Activated naive CD8-positive, alpha-beta T cell (primary cell): ENCODE data around the gene TLR8.

Experiments used
- H3K27ac Mint-ChIP-seq: one replicate; pipeline ENCODE4 v1.8.0; 2021; ENCODE audit warnings: mixed read lengths
- H3K27me3 Mint-ChIP-seq: one replicate; pipeline ENCODE4 v1.8.0; 2021; ENCODE audit warnings: mixed read lengths
- H3K36me3 Mint-ChIP-seq: one replicate; pipeline ENCODE4 v1.8.0; 2021; ENCODE audit warnings: mixed read lengths
- H3K4me1 Mint-ChIP-seq: one replicate; pipeline ENCODE4 v1.8.0; 2021; ENCODE audit warnings: low read depth, mixed read lengths
- H3K4me3 Mint-ChIP-seq: one replicate; pipeline ENCODE4 v1.8.0; 2021; ENCODE audit warnings: mild to moderate bottlenecking, mixed read lengths
- H3K9me3 Mint-ChIP-seq: one replicate; pipeline ENCODE4 v1.8.0; 2021; ENCODE audit warnings: low read depth, mixed read lengths

Gene TLR8

GRCh38 chrX:12947545-12948235 lies 41.3 kb downstream of the TLR8 start:
- Mint-ChIP-seq H3K4me1 (peaks cover 62% of the 10 kb centered on the region), H3K4me3 (peak overlapping the region; percentile 56), H3K36me3 (no peaks in the 10 kb centered on the region)

GRCh38 chrX:12948495-12948894 lies 42.1 kb downstream of the TLR8 start:
- H3K9me3 Mint-ChIP-seq, result no peaks in the 10 kb centered on the region
- no peaks in the 10 kb centered on the region for H3K27me3 Mint-ChIP-seq
- H3K27ac Mint-ChIP-seq, result peak overlapping the region; percentile 96
- H3K4me3 Mint-ChIP-seq, result peak overlapping the region; percentile 23
- H3K36me3 Mint-ChIP-seq, result no peaks in the 10 kb centered on the region
- peaks cover 70% of the 10 kb centered on the region for H3K4me1 Mint-ChIP-seq

More at GRCh38 chrX:12947545-12948235, 41.3 kb downstream of the TLR8 start:
- H3K27ac Mint-ChIP-seq, result peak overlapping the region; percentile 96
- no peaks in the 10 kb centered on the region for H3K9me3 Mint-ChIP-seq
- no peaks in the 10 kb centered on the region for H3K27me3 Mint-ChIP-seq

GRCh38 chrX:12949205-12949926 lies 42.9 kb downstream of the TLR8 start:
- H3K27me3 Mint-ChIP-seq, result no peaks in the 10 kb centered on the region
- peak overlapping the region; percentile 86 for H3K4me3 Mint-ChIP-seq
- H3K9me3 Mint-ChIP-seq, result no peaks in the 10 kb centered on the region
- peak overlapping the region; percentile 96 for H3K27ac Mint-ChIP-seq
- H3K4me1 Mint-ChIP-seq, result peaks cover 77% of the 10 kb centered on the region
- H3K36me3 Mint-ChIP-seq, result no peaks in the 10 kb centered on the region

- peak overlapping the region; percentile 86 for H3K4me3 Mint-ChIP-seq
- H3K4me1 Mint-ChIP-seq, result peaks cover 83% of the 10 kb centered on the region
- H3K9me3 Mint-ChIP-seq, result no peaks in the 10 kb centered on the region
- no peaks in the 10 kb centered on the region for H3K27me3 Mint-ChIP-seq
- no peaks in the 10 kb centered on the region for H3K36me3 Mint-ChIP-seq
- H3K27ac Mint-ChIP-seq, result peak overlapping the region; percentile 96
These were observed 43.7 kb downstream of the TLR8 start for GRCh38 chrX:12949927-12950656.

GRCh38 chrX:12950851-12951594 lies 44.6 kb downstream of the TLR8 start:
- Mint-ChIP-seq H3K4me3 (peak overlapping the region; percentile 86), H3K9me3 (no peaks in the 10 kb centered on the region), H3K4me1 (peaks cover 87% of the 10 kb centered on the region), H3K36me3 (no peaks in the 10 kb centered on the region), H3K27ac (peak overlapping the region; percentile 96), H3K27me3 (no peaks in the 10 kb centered on the region)

GRCh38 chrX:12951595-12951975 lies 45.2 kb downstream of the TLR8 start:
- Mint-ChIP-seq H3K27me3 (no peaks in the 10 kb centered on the region), H3K36me3 (no peaks in the 10 kb centered on the region), H3K9me3 (no peaks in the 10 kb centered on the region), H3K4me1 (peaks cover 88% of the 10 kb centered on the region), H3K4me3 (peak overlapping the region; percentile 86), H3K27ac (peak overlapping the region; percentile 96)

GRCh38 chrX:12953420-12953819 lies 47.0 kb downstream of the TLR8 start:
- Mint-ChIP-seq H3K4me1 (peaks cover 81% of the 10 kb centered on the region), H3K9me3 (no peaks in the 10 kb centered on the region), H3K36me3 (no peaks in the 10 kb centered on the region), H3K27me3 (no peaks in the 10 kb centered on the region), H3K4me3 (peak overlapping the region; percentile 81), H3K27ac (peak overlapping the region; percentile 97)

GRCh38 chrX:12954376-12954775 lies 48.0 kb downstream of the TLR8 start:
- H3K4me1 Mint-ChIP-seq, result peaks cover 76% of the 10 kb centered on the region
- no peaks in the 10 kb centered on the region for H3K36me3 Mint-ChIP-seq
- H3K27ac Mint-ChIP-seq, result peak overlapping the region; percentile 97
- peak overlapping the region; percentile 62 for H3K4me3 Mint-ChIP-seq
- H3K9me3 Mint-ChIP-seq, result no peaks in the 10 kb centered on the region
- no peaks in the 10 kb centered on the region for H3K27me3 Mint-ChIP-seq

GRCh38 chrX:12954981-12955380 lies 48.6 kb downstream of the TLR8 start:
- H3K4me1 Mint-ChIP-seq, result peaks cover 75% of the 10 kb centered on the region
- H3K36me3 Mint-ChIP-seq, result no peaks in the 10 kb centered on the region
- peak overlapping the region; percentile 62 for H3K4me3 Mint-ChIP-seq
- peak overlapping the region; percentile 97 for H3K27ac Mint-ChIP-seq
- H3K9me3 Mint-ChIP-seq, result no peaks in the 10 kb centered on the region
- no peaks in the 10 kb centered on the region for H3K27me3 Mint-ChIP-seq

GRCh38 chrX:12955882-12956703 lies 49.7 kb downstream of the TLR8 start:
- Mint-ChIP-seq H3K27ac (peak overlapping the region; percentile 99), H3K4me1 (peaks cover 74% of the 10 kb centered on the region), H3K27me3 (no peaks in the 10 kb centered on the region), H3K9me3 (no peaks in the 10 kb centered on the region), H3K4me3 (peak overlapping the region; percentile 87), H3K36me3 (no peaks in the 10 kb centered on the region)

GRCh38 chrX:12956704-12957534 lies 50.5 kb downstream of the TLR8 start:
- Mint-ChIP-seq H3K9me3 (no peaks in the 10 kb centered on the region), H3K27me3 (no peaks in the 10 kb centered on the region), H3K36me3 (no peaks in the 10 kb centered on the region), H3K27ac (peak overlapping the region; percentile 99), H3K4me1 (peaks cover 74% of the 10 kb centered on the region), H3K4me3 (peak overlapping the region; percentile 87)

GRCh38 chrX:12958059-12958458 lies 51.6 kb downstream of the TLR8 start:
- Mint-ChIP-seq H3K4me1 (peaks cover 70% of the 10 kb centered on the region), H3K27ac (peak overlapping the region; percentile 95), H3K36me3 (no peaks in the 10 kb centered on the region), H3K27me3 (no peaks in the 10 kb centered on the region), H3K4me3 (peak overlapping the region; percentile 68), H3K9me3 (no peaks in the 10 kb centered on the region)

- peaks cover 66% of the 10 kb centered on the region for H3K4me1 Mint-ChIP-seq
- H3K27ac Mint-ChIP-seq, result no peak overlapping the region
- no peaks in the 10 kb centered on the region for H3K9me3 Mint-ChIP-seq
- no peak overlapping the region for H3K4me3 Mint-ChIP-seq
- H3K27me3 Mint-ChIP-seq, result no peaks in the 10 kb centered on the region
- no peaks in the 10 kb centered on the region for H3K36me3 Mint-ChIP-seq
These were observed 52.0 kb downstream of the TLR8 start for GRCh38 chrX:12958461-12958860.
